GM18511 (cell line): ENCODE measurements around the gene PRXL2A.
"Not testable (repeated sequence)": the region's sequence is repeated elsewhere in the genome, so short reads cannot be mapped to it uniquely, and the experiment has no call there.

Experiments
- ATAC-seq: cut with Tn5 transposase; IDR thresholded peaks from one replicate; pipeline ENCODE4 v1.9.1; 2021; ENCODE audit warnings: mild to moderate bottlenecking, moderate library complexity; ENCODE audit not compliant: unreplicated experiment

Gene PRXL2A

DNA sequence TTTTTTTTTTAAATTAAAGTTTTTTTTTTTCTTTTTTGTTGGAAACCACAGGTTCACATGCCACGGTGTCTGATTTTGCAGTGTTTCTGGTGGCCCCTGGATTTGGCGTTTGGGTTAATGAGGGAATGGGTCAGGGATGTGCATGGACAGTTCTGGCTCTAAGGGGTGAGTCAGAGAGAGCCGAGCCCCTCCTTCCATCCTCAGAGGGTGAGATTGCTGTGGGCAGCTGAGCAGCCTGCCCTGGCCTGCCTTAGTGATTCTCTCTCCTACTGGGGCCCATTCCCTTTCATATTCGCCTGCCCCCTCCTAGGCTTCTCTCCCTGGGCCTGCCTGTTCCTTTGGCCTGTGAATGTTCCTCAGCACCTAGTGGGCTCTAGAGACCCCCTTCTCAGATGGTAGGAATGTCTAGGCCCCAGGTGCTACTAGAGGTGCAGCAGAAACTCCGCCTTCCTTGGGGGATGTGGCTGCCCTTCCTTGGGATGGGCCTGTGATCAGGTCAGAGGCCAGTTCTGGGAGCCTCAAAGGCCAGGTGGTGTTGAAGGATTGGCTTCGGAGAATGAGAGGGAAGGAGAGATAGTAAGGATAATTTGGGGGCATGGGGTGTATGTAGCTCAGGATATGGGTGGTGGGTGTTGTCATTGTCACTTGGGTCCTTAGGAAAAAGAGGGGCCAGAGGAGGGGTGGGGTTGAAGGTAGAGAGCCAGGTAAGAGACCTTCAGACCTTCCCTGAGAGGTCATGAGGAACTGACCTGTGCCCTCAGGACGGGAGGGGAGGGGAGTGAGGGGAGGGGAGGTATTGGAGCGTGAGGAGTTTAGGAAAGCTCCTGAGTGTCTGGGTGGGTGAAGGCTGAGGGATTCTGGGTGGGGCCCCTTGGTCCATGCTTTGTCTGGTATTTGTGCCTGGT lies 65.6 kb downstream of the PRXL2A start:
- ATAC-seq: no peak

DNA sequence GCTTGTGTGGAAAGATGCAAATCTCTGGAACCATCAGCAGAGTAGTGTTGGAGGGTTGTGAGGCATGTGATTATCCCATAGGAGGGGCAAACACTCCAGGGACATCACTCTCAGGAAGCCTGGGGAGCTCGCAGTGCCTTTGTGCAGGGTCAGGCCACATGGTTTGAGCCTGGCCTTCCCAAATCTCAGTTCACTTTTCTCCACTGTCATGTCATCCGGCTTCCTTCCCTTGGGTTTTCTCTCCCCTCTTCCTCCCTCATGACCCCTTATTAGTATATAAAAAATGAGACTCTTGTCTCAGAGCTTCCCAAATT lies 66.2 kb downstream of the PRXL2A start:
- no peak for ATAC-seq

DNA sequence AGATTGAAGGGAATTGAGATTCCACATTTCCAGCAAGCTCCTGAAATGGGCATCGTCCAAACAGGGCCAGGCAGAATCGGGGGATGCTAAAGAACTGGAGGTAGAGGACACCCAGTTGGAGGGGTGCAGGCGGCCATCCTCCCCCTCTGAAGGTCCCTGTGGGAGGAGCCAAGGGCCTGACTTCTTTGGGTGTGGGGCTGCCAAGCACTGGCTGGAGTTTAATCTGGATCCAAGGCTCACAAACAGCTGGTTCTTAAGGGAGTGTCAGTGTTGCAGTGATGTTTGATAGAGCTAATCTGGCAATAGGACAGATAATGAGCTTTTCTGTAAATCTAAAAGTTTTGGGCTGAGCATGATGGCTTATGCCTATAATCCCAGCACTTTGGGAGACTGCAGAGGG lies 66.6 kb downstream of the PRXL2A start:
- ATAC-seq: no peak

DNA sequence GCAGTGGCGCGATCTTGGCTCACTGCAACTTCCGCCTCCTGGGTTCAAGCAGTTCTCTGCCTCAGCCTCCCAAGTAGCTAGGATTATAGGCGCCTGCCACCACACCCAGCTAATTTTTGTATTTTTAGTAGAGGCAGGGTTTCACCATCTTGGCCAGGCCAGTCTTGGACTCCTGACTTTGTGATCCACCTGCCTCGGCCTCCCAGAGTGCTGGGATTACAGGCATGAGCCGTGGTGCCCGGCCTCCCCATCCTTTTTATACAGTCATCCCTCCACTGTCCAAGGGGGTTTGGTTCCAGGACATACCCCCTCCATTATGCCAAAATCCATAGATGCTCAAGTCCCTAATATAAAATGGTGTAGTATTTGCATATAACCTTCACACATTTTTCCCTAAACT lies 67.3 kb downstream of the PRXL2A start:
- ATAC-seq: not testable (repeated sequence)

DNA sequence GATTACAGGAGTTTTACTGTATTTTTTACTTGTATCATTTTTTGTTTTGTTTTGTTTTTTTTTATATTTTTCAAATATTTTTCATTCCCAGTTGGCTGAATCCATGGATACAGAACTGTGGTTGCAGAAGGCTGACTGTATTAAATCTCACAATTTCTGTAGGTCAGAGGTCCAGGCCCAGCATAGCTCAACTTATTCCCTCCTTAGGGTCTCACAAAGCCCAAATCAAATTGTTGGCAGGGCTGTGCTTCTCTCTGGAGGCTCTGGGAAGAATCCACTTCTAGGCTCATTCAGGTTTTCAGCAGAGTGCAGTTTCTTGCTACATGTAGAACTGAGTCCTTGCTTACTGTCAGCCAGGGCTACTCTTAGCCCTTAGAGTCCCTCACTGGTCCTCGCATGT lies 68.3 kb downstream of the PRXL2A start:
- ATAC-seq: no peak

DNA sequence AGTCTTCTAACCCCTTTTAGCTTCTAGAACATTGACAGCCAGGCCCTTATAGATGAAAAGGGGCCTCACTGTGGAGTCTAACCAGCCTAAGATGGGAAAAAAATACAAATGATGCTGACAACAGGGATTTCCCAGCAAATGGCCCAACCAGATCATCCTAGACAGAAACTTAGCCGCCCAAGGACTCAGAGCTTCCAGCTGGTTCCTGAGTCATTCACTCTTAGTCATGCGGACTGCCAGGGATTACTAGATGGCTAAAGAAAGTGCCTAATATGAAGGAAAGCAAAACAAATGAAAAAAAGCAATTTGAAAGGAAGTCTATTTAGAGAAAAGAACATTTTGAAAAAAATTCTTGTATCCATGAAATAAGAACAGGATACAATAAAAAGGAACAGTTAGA lies 69.5 kb downstream of the PRXL2A start:
- ATAC-seq: no peak

DNA sequence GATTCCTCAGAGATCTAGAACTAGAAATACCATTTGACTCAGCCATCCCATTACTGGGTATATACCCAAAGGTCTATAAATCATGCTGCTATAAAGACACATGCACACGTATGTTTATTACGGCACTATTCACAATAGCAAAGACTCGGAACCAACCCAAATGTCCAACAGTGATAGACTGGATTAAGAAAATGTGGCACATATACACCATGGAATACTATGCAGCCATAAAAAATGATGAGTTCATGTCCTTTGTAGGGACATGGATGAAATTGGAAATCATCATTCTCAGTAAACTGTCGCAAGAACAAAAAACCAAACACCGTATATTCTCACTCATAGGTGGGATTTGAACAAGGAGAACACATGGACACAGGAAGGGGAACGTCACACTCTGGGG lies 72.0 kb downstream of the PRXL2A start:
- not testable (repeated sequence) for ATAC-seq

DNA sequence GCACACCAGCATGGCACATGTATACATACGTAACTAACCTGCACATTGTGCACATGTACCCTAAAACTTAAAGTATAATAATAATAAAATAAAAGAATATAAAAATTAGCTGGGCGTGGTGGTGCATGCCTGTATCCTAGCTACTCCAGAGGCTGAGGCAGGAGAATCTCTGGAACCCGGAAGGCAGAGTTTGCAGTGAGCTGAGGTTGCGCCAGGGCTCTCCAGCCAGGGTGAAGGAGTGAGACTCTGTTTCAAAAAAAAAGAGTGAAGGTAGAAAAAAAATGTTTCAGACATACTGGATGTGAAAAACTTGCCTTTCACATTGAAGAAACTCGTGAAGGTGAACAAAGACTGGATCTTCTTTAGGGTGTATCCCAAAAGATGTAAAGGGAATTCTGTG lies 72.5 kb downstream of the PRXL2A start:
- no peak for ATAC-seq

DNA sequence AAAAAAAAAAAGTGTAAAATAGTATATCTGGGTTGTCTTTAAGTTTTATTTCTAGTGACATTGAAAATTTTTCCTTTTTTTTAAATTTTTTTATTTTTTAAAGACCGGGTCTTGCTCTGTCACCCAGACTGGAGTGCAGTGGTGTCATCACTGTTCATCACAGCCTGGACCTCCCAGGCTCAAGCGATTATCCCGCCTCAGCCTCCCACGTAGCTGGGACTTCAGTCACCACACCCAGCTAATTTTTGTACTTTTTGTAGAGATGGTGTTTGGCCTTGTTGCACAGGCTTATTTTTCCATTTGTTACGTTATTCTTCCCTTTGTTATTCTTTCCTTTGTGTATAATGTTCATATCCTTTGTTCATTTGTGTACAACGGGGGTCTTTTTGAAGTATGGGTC lies 75.9 kb downstream of the PRXL2A start:
- no peak for ATAC-seq

DNA sequence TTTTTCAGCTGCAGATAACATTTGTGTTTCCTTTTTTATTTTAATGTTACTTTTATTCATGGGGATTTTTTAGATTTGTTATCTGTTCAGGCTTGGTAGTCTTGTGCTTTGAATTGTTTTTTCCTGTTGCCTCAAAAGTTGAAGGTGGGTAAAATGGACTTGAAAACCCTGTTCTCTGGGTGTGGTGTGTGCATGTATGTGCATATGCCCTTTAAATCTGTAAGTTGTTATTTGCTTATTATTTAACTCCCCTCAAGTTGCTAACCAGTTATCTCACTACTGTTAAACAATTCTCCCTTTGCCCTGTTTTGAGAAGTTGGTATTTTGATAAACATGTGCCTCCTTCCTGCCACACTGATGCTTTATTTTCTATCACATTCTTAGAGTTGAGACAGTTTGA lies 76.3 kb downstream of the PRXL2A start:
- ATAC-seq: no peak

DNA sequence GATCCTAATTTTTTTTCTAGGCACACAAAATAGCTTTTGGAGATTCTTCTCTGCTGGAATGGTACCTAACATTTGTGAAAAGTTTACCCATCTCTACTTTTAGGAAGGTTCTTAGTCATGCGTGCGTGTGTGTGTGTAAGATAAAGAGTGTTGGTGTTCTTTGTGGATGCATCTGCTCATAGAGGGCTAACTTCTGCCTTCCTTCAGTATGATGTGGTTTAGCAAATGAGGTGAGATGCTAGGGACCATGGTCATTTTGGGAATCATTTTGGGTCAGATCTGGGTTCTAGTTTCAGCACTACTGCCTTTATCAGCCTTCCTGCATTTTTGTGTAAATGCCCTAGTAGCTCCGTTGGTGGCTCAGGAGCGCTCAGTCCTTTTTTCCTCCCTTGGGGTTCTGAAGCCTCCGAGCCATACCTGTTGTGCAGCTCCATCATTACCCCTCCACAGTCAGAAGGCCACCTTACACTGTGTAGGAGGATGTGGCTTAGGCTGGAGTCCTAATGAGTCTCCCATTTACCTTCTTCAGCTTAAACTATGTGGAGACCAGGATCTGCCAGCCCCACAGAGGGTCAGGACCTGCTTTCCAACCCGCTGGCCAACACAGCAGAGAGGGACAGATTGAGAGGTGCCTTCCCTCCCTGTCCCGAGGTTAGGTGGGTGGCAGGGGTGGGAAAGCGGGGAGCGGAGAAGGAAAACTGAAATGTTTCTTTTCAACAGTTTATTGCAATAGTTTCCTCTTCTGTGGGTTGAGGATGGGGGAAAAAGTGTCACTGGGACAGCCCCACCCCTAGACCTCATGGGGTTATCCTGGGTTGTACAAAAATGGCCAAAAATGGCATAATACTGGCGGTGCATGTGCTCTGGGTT lies 77.0 kb downstream of the PRXL2A start:
- no peak for ATAC-seq

DNA sequence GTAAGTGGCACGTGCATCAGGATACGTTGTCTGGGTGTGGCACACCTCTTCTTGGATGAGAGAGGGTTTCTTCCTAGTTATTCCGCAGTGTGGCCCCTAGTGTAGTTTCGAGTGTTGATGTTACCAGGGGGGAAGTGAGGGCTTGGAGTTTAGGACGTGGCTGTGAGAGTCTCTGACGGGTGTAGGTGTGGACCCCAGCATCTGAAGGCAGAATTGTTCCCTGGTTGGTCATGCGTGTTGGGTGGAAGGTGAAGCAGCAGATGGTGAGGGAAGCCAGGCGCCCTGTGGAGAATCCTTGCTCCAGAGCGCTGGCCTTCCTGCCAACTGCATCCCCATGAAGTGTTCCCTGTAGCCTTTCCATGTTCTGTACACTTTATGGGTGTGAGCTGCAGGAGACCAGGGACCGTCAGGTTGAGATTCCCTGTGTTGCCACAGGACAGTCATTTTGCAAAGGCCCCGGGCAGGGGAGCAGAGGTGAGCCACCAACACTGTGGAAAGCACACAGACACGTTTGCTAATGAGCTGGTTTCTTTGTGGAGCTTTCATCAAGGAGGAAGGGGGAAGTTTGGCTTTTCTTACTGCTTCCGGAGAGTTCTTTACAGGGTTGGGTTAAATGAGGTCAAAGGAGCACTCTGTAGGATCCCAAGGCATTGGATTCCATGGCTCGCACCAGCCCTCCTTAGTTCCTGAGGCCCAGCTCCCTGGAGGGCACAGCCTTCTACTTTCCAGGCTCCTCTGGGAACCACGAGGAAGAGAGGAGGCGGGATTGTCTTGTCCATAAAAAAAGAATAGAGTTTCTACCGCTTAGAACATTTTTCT lies 77.8 kb downstream of the PRXL2A start:
- ATAC-seq: no peak
